CD4-positive, alpha-beta T cell treated with Interferon gamma for 1 hour (primary cell): ENCODE data around the gene TOLLIP.
A peak's percentile ranks its signal among the peaks of the same experiment; 100 is the strongest.
"Not testable (repeated sequence)": the region's sequence is repeated elsewhere in the genome, so short reads cannot be mapped to it uniquely, and the experiment has no call there.

Experiments
- DNase-seq: peaks from one replicate; pipeline ENCODE4 v3.0.0-alpha.2; 2020

The TOLLIP gene

DNA sequence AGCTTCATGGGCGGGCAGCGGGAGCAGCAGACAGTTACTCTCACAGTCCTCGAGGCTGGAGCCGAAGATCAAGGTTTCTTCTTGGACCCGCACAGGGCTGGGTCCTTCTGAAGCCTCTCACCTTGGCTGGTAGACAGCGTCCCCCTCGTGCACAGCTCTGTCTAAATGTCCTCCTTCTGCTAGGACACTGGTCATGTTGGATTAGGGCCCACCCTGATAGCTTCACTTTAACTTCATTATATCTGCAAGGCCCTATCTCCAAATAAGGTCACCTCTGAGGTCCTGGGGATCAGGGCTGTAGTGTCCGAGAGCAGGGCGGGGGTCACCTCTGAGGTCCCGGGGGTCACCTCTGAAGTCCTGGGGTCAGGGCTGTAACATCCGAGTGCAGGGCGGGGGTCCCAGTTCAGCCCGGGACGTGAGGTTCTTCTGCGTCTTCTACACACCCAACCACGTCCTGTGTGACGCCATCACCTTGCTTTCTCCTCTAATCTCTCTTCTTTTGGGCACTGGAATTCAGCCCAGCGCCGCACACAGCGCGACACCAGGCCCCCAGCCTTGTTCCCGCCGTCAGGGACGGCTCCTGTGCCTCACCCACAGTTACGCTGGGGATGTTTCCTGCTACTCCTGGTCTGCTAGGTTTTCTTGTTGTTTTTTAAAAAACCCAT, 34.1 kb upstream of the TOLLIP start:
- no peak for DNase-seq

DNA sequence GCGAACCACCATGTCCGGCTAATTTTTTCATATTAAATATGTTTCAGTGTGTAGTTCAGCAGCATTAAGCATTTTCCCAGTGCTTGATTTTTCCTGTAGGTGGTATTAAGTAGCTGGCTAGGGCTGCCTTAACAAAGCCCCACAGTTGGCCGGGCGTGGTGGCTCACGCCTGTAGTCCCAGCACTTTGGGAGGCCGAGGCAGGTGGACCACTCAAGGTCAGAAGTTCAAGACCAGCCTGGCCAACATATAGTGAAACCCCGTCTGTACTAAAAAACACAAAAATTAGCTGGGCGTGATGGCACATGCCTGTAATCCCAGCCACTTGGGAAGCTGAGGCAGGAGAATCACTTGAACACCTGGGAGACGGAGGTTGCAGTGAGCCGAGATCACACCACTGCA, 33.5 kb upstream of the TOLLIP start:
- DNase-seq, result no peak

DNA sequence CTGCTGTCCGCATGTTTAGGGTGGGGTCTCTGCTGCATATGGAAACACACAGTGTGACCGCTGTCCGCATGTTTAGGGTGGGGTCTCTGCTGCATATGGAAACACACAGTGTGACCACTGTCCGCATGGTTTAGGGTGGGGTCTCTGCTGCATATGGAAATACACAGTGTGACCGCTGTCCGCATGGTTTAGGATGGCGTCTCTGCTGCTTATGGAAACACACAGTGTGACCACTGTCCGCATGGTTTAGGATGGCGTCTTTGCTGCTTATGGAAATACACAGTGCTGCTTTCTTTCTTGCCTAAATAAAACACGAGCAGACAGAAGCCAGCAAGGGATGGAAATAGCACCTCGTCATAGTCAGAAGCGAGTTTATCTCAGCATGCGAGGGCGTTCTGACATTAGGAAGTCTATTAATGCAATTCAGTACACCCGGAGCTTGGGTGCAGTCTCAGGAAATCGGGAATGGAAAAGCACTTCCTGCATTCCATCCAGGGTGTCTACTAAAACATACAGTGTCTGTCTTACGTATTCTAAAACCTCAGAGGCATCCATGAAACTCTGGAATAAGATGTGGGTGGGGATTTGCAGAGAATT, 32.6 kb upstream of the TOLLIP start:
- no peak for DNase-seq

DNA sequence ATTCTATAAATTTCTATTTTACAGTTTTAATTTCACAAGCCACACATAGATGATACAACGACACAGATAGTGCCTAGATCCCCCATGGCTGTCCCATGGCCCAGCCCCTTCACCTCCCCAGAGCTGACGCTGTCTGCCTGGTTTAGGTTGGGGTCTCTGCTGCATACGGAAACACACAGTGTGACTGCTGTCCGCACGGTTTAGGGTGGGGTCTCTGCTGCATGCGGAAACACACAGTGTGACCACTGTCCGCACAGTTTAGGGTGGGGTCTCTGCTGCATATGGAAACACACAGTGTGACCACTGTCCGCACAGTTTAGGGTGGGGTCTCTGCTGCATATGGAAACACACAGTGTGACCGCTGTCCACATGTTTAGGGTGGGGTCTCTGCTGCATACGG, 31.8 kb upstream of the TOLLIP start:
- DNase-seq, result not testable (repeated sequence)

DNA sequence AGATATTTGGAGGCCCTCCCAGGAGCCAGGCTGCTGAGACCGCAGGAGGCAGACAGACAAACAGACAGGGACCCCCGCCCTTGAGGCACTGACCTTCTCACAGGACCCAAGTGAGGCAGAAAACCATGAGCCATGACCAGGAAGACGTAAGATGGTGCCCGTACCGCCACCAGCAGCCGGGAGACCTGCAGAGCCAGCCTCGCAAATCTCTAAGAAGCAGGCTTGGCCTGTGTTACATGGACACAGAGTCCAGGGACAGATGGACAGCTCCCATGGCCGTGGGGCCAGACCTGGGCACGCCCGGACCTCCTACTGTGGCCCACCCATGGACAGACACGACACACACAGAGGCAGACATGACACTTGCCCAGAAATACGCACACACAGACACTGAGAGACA, 30.7 kb upstream of the TOLLIP start:
- DNase-seq, result no peak

DNA sequence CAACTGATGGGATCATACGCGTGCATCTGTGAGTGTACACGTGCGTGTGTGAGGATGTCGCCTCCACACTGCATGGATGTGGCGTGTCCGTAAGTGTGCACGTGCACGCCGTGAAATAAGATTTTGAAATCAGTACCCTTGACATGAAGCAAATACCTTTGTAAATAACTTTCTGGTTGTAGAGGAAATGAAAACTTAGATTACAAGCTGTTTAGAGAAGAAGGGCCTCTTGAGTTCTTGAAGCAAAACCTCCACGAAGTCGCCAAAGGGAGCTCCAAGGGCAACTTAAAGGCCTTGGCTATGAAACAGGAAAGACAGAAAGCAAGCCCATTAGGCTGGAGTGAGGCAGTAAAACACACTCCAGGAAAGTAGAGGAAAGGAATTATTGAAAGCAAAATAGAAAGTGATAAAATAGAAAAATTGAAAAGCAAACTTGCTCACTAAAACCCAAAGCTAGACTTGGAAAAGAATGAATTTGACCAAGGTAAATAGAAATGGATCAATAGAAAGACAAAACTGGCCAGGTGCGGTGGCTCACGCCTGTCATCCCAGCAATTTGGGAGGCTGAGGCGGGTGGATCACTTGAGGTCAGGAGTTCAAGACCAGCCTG, 29.7 kb upstream of the TOLLIP start:
- no peak for DNase-seq

DNA sequence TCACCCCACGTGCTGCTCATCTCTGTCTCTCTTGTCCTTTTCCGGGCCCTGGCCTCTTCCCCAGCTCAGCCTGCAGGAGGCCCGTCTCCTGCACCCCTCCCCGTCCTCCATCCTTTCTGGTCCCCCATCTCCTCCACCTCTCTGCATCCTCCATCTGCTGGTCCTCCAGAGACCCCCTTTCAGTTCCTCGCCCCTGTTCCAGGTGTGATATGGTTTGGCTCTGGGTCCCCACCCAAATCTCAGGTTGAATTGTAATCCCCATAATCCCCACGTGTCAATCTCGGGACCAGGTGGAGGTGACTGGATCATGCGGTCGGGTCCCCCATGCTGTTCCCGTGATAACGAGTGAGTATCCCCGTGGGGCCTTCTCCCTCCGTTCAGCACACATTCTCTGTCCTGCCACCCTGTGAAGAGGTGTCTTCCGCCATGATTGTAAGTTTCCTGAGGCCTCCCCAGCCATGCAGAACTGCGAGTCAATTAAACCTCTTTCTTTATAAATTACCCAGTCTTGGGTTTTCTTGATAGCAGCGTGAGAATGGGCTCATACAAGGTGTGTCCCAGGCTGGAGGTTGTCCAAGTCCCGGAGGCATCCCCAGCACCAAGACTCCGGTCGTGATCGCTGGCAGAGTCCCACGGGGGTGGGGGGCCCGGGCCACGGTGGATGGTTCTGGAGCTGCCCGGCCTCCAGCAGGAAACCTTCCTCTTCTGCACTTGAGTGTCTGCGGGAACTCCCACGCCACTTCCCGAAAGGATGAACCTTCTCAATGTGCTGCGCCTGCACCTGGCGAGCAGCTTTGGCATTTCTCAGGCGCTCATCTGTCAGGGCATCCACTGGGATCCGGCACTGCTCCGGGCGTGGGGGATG, 29.0 kb upstream of the TOLLIP start:
- no peak for DNase-seq

DNA sequence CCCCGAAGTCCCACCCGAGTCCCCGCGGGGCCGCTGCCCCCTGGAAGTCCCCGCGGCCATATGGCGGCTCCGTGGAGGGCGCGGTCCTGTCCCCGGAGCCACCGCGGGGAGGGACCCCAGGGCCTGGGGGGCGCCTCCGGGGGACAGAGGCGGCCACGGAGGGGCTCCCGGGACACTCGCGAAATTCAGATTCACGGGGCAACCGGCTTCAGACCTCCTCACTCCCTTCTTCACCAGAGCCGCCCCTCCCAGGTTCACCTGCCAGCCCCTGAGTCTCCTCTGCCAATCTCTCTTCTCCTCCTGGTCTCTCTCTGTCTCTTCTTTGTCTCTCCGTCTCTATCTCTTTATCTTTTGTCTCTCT, 28.2 kb upstream of the TOLLIP start:
- no peak for DNase-seq

DNA sequence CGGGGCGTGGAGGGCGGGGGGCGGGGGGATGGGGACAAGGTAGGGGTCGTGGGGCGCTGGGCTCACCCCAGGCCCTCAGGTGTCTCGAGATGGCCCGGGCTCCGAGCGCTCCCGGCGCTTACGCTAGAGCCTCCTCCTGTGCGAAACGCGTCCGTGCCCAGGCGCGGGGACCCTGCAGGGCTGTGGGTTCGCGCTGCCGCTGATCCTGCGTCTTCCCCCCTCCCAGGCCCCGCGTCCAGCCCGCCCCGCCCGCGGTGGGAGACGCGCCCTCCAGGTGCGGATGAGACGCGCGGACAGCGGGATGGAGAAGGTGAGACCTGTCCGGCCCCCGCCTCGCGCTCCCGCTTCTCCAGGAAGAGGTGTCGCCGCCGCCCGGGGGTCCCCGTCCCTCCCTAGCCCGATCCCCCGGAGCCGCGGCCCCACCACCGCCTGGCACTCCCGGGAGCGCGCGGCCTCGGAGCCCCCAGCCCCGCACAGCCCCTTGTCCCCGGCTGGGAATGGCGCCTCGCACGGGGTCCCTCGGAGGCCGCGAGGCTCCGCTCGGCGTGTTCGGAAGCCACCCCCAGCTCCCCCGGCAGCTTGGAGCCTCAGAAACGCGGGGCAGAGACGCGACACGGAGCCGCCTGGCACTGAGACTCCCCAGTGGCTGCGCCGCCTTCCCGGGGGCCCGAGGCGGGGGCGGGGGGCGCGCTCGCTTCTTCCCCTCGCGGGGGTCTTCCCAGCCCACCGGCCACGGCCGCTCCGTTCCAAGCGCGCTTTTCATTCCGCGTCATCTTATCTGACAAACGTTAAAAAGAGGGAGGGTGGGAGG, 27.6 kb upstream of the TOLLIP start:
- peak; percentile 40 for DNase-seq

DNA sequence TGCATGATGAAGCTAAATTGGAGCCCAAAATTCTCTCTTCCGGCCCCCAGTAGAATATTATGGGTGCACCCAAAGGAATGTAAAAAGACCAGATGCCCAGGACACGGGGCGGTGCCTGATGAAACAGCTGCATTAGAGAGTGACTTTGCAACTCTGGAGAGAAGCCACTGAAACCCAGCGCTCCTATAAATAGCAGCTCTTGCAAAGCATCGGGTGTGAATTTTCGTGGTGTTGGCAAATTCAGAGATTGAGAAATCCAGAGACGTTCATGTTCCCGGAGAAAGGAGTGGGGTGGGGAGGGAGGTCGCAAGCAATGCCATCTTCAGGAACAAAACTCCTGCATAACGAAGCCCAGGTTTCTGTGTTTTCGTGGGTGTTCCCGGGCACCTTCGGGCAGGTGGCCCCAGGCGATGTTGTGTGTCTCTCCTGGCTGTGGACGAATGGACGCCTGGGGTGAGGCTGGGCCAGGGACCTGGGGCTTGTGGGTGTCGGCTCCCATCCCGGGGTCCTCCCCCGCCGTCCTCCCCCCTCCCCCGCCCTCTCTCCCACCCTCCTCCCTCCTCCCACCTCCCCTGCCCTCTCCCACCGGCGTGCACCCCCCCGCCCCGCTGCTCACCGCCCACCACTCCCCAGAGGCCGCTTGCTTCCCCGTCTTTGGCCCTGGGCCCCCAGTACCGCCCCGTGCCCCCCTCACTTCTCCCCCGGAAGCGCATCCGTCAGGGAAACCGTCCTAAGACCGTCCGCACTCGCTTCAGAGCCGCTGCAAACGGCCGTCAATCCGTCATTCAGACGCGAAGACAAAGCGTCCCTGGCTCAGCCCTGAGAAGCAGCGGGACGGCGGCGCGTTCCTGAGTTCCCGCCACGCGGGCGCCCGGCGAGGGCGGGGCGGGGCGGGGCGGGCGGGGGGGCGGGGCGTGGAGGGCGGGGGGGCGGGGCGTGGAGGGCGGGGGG, 26.7 kb upstream of the TOLLIP start:
- DNase-seq, result peak; percentile 53

DNA sequence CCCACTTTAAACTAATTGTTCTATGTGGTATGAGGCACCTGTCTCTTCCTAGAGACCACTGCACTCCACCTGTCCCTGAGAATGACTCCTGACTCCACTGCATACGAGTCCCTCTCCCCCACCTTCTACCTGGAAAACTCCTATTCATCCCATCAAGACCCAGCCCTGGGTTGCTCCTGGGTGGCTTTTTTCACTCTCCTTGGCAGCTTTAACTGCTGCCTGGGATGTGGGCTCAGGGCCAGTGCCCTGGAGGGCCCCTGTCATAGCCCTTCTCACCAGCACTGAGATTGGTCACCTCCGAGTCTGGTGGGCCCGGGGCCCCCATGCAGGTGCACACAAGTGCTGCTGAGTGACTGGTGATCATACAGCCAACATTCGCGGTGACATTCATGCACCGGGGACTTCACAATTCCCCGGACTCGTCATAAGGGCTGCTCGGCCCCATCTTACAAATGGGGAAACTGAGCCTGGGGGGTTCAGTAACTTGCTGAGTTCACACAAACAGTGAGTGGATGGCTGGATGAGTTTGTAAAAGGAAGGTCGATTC, 25.9 kb upstream of the TOLLIP start:
- DNase-seq, result no peak

DNA sequence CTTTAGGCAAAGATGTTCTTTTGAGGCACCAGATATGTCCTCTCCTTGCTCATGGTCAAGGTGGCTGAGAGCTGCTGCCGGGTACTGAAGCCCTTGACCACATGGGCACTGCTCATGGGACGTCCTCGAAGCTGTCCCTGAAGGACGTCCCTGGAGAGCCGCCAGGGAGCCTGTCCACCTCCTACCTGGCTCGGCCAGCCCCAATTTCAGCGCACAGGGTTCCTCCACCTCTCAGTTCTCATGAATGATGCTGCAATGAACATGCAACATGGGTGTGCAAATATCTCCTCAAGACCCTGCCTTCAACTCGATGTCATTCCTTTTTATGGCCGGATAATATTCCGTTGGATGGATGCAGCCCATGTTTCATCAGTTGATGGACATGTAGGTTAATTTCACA, 24.4 kb upstream of the TOLLIP start:
- DNase-seq, result no peak

DNA sequence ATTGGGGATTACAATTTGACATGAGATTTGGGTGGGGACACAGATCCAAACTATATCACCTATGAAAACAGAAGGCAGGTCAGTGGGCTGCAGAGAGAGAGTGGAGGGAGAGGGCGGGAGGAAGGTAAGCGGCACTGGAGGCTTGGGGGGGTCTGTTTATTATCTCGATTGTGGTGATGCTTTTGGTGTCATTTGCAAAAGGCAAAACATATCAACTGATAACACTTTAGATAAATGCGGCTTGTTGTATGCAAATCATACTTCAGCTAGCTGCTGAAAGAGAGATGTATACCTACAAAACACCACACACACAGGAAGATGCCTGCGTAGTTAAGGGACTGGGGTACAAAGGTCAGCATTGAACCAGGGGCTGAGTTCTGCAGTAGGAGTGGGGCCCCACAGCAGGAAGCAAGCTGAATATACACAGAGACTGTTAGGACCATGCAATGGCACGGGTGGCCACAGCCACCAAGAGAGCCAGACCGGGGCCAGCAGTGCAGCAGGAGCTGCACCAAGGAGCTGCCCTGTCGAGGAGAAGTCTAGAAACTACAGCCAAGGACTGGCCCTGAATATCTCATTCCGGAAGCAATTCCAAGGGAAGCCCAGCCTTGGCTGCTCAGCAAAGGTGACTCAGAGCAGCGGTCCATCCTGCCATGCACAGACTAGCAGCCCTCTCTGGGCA, 23.8 kb upstream of the TOLLIP start:
- DNase-seq, result no peak

DNA sequence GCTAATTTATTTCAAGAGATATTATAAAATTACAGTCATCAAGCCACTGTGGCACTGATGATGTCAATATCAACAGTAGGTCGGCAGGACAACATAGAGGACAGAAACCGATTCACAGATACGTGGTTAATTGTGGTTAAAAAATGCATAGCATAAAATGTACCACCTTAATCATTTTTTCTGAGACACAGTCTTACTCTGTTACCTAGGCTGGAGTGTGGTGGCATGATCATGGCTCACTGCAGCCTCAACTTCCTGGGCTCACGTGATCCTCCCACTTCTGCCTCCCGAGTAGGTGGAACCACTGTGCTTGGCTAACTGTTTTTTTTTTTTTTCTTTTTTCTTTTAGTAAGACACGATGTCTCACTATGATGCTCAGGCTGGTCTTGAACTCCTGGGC, 21.0 kb upstream of the TOLLIP start:
- DNase-seq, result no peak

DNA sequence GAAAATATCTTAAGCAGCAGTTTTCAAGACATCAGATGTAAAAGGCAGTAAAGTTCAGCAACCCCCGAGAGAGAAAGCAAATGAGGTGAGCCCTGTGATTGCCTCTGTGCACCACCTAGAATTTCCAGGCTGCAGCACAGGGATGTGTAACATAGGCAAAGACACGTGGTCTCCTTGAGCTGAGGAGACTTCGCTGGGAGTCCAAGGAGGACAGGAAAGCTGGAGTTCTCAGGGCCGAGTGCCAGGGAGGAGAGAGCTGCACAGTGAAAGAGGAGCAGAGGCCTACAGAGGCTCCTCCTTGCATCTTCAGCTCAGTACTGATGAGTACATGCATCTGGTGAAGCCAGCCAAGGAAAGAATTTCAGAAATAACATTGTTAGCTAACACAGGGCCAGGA, 17.6 kb upstream of the TOLLIP start:
- DNase-seq, result no peak

DNA sequence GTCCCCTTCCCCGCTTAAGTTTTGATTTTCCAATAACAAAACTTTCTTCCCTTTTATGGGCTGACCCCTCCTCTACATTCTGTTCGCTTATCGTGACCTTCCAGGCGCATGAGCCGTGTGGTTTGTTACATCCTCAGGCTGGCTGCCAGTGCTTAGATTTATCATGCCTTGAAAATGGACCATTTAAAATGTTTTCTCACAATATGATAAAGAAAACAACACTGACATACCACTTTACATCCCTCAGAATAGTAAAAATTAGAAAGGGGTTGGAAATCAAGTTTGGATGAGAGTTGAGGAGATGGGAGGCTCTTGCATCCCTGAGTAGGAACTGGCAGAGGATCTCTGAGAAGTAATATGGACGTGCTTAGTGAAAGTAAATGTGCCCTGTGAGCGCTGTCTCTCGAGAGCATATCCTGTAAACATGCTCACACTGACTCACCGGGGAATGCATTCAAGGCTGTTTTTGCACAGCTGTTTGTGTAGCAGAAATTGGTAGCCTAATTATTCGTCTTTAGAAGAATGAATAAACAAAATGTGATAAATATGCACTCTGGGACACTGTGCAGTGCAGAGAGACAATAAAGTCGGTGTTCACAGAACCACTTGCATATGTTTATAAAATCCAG, 17.1 kb upstream of the TOLLIP start:
- no peak for DNase-seq

DNA sequence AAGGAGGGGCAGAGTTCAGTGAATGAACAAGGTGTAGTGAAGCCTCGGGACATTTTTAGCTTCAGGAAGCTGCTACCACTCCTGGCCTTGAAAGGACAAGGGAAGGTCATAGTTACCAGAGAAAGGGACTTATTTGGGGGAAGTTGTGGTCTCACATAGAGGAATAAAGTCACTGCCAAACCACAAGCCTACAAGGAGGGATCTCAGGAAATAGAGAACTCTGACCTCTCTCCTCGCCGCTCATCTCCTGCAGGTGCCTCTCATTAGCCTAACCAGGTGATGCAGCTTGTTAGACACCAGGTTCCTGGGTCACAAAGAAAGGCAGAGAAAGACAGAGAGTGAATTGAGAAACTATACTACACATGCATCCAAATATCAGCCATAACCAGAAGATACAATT, 14.3 kb upstream of the TOLLIP start:
- no peak for DNase-seq

DNA sequence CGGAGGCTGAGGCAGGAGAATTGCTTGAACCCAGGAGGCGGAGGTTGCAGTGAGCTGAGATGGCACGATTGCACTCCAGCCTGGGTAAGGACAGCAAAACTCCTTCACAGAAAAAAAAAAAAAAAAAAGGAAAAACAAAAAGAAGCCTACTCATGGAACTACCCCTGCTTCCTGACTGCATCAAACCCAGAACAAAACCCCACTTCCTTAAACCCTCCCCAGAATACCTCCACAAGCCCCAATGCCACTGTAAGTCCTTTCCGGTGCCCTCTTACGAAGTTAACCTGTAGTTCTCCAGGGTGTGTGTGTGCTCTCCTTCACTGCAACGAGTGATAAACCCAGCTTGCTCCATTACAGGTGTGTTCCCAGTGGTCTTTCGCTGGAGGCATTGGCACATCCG, 8.6 kb upstream of the TOLLIP start:
- no peak for DNase-seq

DNA sequence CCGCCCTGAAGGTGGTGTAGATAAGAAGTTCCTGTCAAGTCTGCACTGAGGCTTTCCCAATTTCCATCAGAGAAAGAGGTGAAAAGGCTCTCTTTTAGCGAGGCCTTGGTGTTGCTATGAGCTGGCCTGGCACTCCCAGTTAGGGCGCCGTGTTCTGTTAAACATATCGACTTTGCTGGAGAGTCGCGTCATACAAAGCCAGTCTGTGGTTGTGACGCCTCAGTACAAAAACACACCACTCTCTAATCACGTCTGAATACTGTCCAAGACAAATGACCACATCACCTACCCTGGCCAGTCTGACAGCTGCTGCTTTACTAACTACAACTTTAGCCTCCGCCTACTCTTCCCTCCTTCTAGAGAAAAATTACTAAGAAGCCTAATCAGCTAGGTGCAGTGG, 8.0 kb upstream of the TOLLIP start:
- DNase-seq, result no peak

DNA sequence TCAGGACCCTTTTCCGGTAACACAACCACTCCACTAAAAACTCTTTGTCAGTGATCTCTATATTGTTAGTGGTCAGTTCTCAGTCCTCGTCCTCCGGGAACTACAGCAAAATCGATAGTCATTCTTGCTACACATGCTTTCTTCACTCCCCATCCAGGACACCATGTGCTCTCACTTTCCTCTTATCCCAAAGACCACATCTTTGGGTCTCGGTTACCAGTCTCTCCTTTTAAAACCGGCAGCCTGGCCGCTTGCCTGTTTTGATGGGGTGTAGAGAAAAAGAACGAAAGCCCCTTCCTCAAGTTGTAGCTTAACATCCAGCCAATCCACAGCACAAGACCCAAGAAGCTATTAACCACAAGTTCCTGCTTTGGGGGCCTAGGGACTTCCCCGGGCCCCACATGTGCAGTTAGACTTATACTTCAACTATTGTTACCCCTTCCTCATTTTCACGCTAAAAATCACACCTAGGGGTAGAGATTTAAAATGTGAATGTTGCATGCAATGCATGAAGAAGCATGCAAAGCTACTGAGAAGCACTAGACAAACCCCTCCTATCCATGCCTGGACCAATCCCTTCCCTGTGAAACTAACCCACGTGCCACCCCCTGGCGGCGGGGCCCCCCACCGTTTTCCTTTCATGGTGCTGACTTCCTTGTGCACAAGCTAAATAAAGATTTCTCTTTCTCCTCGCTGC, 1.5 kb upstream of the TOLLIP start:
- DNase-seq, result peak; percentile 73
